ENCODE measurements around the gene LRRC45.

DNA sequence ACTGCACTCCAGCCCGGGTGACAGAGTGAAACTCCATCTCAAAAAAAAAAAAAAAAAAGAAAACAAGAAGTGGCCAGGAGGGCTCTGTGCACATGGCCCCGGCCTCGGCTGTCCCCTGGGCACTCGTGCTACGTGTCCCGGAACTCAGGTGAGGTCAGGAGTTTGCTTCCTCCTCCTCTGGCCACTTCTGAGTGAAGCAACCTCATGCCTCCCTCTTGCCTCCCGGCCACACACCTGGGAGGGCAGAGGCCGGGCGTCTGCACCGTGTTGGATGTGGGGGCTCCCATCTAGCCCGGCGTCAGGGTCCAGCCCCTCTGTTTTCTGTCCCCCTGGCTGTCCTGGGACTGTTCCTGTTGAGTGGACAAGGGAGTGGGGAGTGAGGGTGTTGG lies 23.5 kb upstream of the LRRC45 start:
- TF ChIP-seq, protein P1, sequence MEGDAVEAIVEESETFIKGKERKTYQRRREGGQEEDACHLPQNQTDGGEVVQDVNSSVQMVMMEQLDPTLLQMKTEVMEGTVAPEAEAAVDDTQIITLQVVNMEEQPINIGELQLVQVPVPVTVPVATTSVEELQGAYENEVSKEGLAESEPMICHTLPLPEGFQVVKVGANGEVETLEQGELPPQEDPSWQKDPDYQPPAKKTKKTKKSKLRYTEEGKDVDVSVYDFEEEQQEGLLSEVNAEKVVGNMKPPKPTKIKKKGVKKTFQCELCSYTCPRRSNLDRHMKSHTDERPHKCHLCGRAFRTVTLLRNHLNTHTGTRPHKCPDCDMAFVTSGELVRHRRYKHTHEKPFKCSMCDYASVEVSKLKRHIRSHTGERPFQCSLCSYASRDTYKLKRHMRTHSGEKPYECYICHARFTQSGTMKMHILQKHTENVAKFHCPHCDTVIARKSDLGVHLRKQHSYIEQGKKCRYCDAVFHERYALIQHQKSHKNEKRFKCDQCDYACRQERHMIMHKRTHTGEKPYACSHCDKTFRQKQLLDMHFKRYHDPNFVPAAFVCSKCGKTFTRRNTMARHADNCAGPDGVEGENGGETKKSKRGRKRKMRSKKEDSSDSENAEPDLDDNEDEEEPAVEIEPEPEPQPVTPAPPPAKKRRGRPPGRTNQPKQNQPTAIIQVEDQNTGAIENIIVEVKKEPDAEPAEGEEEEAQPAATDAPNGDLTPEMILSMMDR (IDR thresholded peaks at IDR 0.05; ENCODE audit: insufficient read depth, low read length, poor library complexity, severe bottlenecking) = no peak
- no peak for TF ChIP-seq EZH2phosphoT487 (conservative IDR thresholded peaks at IDR 0.05; ENCODE audit: low read length)
